Calu3 (cell line): ENCODE results near the gene SRRM4. TPM values are rescaled to one million over a fixed set of nuclear protein-coding genes. Genes with fewer than 3 reads are reported as not detected.

Experiments used
- BruUV-seq: library from RNA; stranded (reverse); fragments of 400-500 nt; replicated peaks from 2 replicates; lab custom pipeline; 2021; lab: Mats Ljungman, UMichigan
- CTCF ChIA-PET: fragments of 300-600 bp; sonication (Branson Sonifier 250); formaldehyde crosslinking; loops from one replicate; lab custom pipeline; 2022; ENCODE audit warnings: antibody characterized with exemption; lab: Charles Lee
- DNase-seq: peaks from one replicate; pipeline ENCODE4 v3.0.0; 2022
- H3K27ac Mint-ChIP-seq: one replicate; pipeline ENCODE4 v1.8.0; 2022; ENCODE audit warnings: mixed read lengths; ENCODE audit not compliant: unreplicated experiment
- H3K27me3 Mint-ChIP-seq: one replicate; pipeline ENCODE4 v1.8.0; 2022; ENCODE audit warnings: mixed read lengths; ENCODE audit not compliant: unreplicated experiment
- H3K36me3 Mint-ChIP-seq: one replicate; pipeline ENCODE4 v1.8.0; 2022; ENCODE audit warnings: mild to moderate bottlenecking, moderate library complexity, mixed read lengths; ENCODE audit not compliant: insufficient read depth, unreplicated experiment
- H3K4me1 Mint-ChIP-seq: one replicate; pipeline ENCODE4 v1.8.0; 2022; ENCODE audit warnings: mild to moderate bottlenecking, low read depth, mixed read lengths; ENCODE audit not compliant: unreplicated experiment
- H3K4me3 Mint-ChIP-seq: one replicate; pipeline ENCODE4 v1.8.0; 2022; ENCODE audit warnings: mild to moderate bottlenecking, low read depth, moderate library complexity, mixed read lengths; ENCODE audit not compliant: unreplicated experiment
- H3K9me3 Mint-ChIP-seq: one replicate; pipeline ENCODE4 v1.8.0; 2022; ENCODE audit warnings: low read depth, mixed read lengths; ENCODE audit not compliant: unreplicated experiment
- CTCF ChIP-seq: fragments of 200-600 bp; IDR thresholded peaks from one replicate; pipeline ENCODE4 v1.8.0; 2022; ENCODE audit warnings: antibody characterized with exemption; ENCODE audit not compliant: unreplicated experiment
- intact Hi-C: fragments of 100-400 bp; cut with micrococcal nuclease; formaldehyde crosslinking; loops from one replicate; pipeline ENCODE4 v1.10.0; 2022; ENCODE audit not compliant: unreplicated experiment
- total RNA-seq: library from RNA; stranded (reverse); gene quantifications from 2 replicates; pipeline ENCODE4 v1.2.3, GENCODE V29; 2022

SRRM4 gene
- total RNA-seq, 1 experiment from 2014 or later, result not detected

GRCh38 chr12:119183942-119184695 lies 202.8 kb downstream of the SRRM4 start:
- CTCF ChIA-PET, result interaction anchor here (0.5 kb wide), 1 partner anchor 65 kb away, joined by 3 read pairs; no protein-coding TSS in a partner anchor
- intact Hi-C loops, result loop anchor here (5.0 kb wide), 1 partner anchor 43 kb away; no protein-coding TSS in a partner anchor
- H3K36me3 Mint-ChIP-seq, result peaks cover 4% of the 10 kb centered on the region
- no TSS peak for BruUV-seq
- TF ChIP-seq CTCF, result no peak
- H3K27me3 Mint-ChIP-seq, result no peaks in the 10 kb centered on the region
- no peak for DNase-seq
- no peaks in the 10 kb centered on the region for H3K9me3 Mint-ChIP-seq
- H3K4me1 Mint-ChIP-seq, result peaks cover 30% of the 10 kb centered on the region
- H3K4me3 Mint-ChIP-seq, result no peak overlapping the region
- no peak overlapping the region for H3K27ac Mint-ChIP-seq

- H3K27me3 Mint-ChIP-seq, result no peaks in the 10 kb centered on the region
- CTCF ChIA-PET, result no interaction called here
- H3K4me3 Mint-ChIP-seq, result no peak overlapping the region
- BruUV-seq, result no TSS peak
- no peaks in the 10 kb centered on the region for H3K9me3 Mint-ChIP-seq
- no peaks in the 10 kb centered on the region for H3K36me3 Mint-ChIP-seq
- intact Hi-C loops, result no loop called here
- DNase-seq, result no peak
- TF ChIP-seq CTCF, result no peak
- H3K4me1 Mint-ChIP-seq, result no peaks in the 10 kb centered on the region
- H3K27ac Mint-ChIP-seq, result no peak overlapping the region
Measured at GRCh38 chr12:119195256-119195655, 213.9 kb downstream of the SRRM4 start.

- H3K4me1 Mint-ChIP-seq, result no peaks in the 10 kb centered on the region
- H3K9me3 Mint-ChIP-seq, result no peaks in the 10 kb centered on the region
- CTCF ChIA-PET, result interaction anchor here (0.6 kb wide), 1 partner anchor 417 kb away, joined by 3 read pairs; no protein-coding TSS in a partner anchor
- no peak for TF ChIP-seq CTCF
- no peaks in the 10 kb centered on the region for H3K36me3 Mint-ChIP-seq
- no peak overlapping the region for H3K27ac Mint-ChIP-seq
- no peak for DNase-seq
- H3K4me3 Mint-ChIP-seq, result no peak overlapping the region
- intact Hi-C loops, result no loop called here
- peaks cover 3% of the 10 kb centered on the region for H3K27me3 Mint-ChIP-seq
- BruUV-seq, result no TSS peak
Measured at GRCh38 chr12:119198440-119198839, 217.1 kb downstream of the SRRM4 start.

GRCh38 chr12:119200601-119201000 lies 219.3 kb downstream of the SRRM4 start:
- intact Hi-C loops, result no loop called here
- H3K9me3 Mint-ChIP-seq, result no peaks in the 10 kb centered on the region
- H3K27me3 Mint-ChIP-seq, result peaks cover 18% of the 10 kb centered on the region
- H3K36me3 Mint-ChIP-seq, result no peaks in the 10 kb centered on the region
- no peak overlapping the region for H3K4me3 Mint-ChIP-seq
- DNase-seq, result no peak
- H3K27ac Mint-ChIP-seq, result no peak overlapping the region
- TF ChIP-seq CTCF, result no peak
- BruUV-seq, result no TSS peak
- no peaks in the 10 kb centered on the region for H3K4me1 Mint-ChIP-seq
- CTCF ChIA-PET, result no interaction called here
